CD14-positive monocyte (primary cell): Measurements from ENCODE around the gene MAP2K6. TPM values are rescaled to one million over a fixed set of nuclear protein-coding genes. Genes with fewer than 3 reads are reported as not detected.

Experiments
- DNase-seq, 3 donors: peaks; one replicate each; pipeline ENCODE4 v3.0.0-alpha.2; 2011 to 2022
- H2AFZ ChIP-seq: 2 replicates; pipeline ENCODE4 v1.6.0; 2012; ENCODE audit warnings: mild to moderate bottlenecking, low read depth, low read length, inconsistent platforms; ENCODE audit not compliant: insufficient read depth, poor library complexity, severe bottlenecking
- H3K27ac ChIP-seq, 2 donors: 1 replicate in 1 of 2; 2 replicates in 1 of 2; pipeline ENCODE4 v1.5.1; 2012 to 2013; ENCODE audit warnings: low read length in 2 of 2, control low read depth in 1 of 2, inconsistent platforms in 1 of 2, low read depth in 1 of 2, mild to moderate bottlenecking in 1 of 2
- H3K27me3 ChIP-seq, 2 donors: one replicate each; pipeline versions ENCODE4 v1.6.0 to v1.6.1; 2011 to 2013; ENCODE audit warnings: low read length in 2 of 2; ENCODE audit not compliant: control insufficient read depth in 2 of 2, insufficient read depth in 2 of 2
- H3K36me3 ChIP-seq, 2 donors: replicated peaks in 1 of 2; 1 replicate in 1 of 2; 2 replicates in 1 of 2; pipeline versions ENCODE4 v1.5.1 to v1.6.1; 2012 to 2013; ENCODE audit warnings: low read length in 2 of 2, control low read depth in 1 of 2, inconsistent platforms in 1 of 2, mild to moderate bottlenecking in 1 of 2; ENCODE audit not compliant: insufficient read depth in 2 of 2, control insufficient read depth in 1 of 2
- H3K4me1 ChIP-seq, 2 donors: 1 replicate in 1 of 2; 2 replicates in 1 of 2; pipeline versions ENCODE4 v1.5.1 to v1.6.1; 2012 to 2013; ENCODE audit warnings: low read length in 2 of 2, control low read depth in 1 of 2, inconsistent platforms in 1 of 2, mild to moderate bottlenecking in 1 of 2, moderate library complexity in 1 of 2; ENCODE audit not compliant: insufficient read depth in 2 of 2, control insufficient read depth in 1 of 2
- H3K4me2 ChIP-seq: replicated peaks from 2 replicates; pipeline ENCODE3; 2012; ENCODE audit warnings: low read length, moderate library complexity, mild to moderate bottlenecking; ENCODE audit not compliant: poor library complexity, severe bottlenecking; ENCODE audit errors: extremely low read depth
- H3K4me3 ChIP-seq, 3 experiments: fragments of 200-600 bp in 1 of 3; sonication (generic) in 1 of 3; replicated peaks in 1 of 3; 1 replicate in 2 of 3; 2 replicates in 1 of 3; pipeline ENCODE4 v1.5.1; 2011 to 2013; ENCODE audit warnings: low read length in 3 of 3, mild to moderate bottlenecking in 3 of 3, control low read depth in 2 of 3, low read depth in 2 of 3, inconsistent platforms in 1 of 3, moderate library complexity in 1 of 3
- H3K79me2 ChIP-seq: 2 replicates; pipeline ENCODE4 v1.6.0; 2012; ENCODE audit warnings: mild to moderate bottlenecking, control low read depth, inconsistent platforms, low read length, moderate library complexity; ENCODE audit not compliant: insufficient read depth
- H3K9ac ChIP-seq: 2 replicates; pipeline ENCODE4 v1.6.0; 2017; ENCODE audit warnings: low read length, mild to moderate bottlenecking; ENCODE audit not compliant: insufficient read depth, poor library complexity, severe bottlenecking
- H3K9me3 ChIP-seq, 2 donors: replicated peaks in 1 of 2; 1 replicate in 1 of 2; 2 replicates in 1 of 2; pipeline versions ENCODE4 v1.5.1 to v1.6.1; 2012 to 2013; ENCODE audit warnings: low read length in 2 of 2, control low read depth in 1 of 2; ENCODE audit not compliant: control insufficient read depth in 1 of 2, insufficient read depth in 1 of 2
- H4K20me1 ChIP-seq: 2 replicates; pipeline ENCODE4 v1.6.0; 2012; ENCODE audit warnings: mild to moderate bottlenecking, low read length, control low read depth, moderate library complexity; ENCODE audit not compliant: insufficient read depth
- H3K27ac Mint-ChIP-seq, 7 donors: one replicate each; pipeline ENCODE4 v1.8.0; 2020; ENCODE audit warnings: mild to moderate bottlenecking in 7 of 7, mixed read lengths in 7 of 7, moderate library complexity in 6 of 7, inconsistent platforms in 2 of 7
- H3K27me3 Mint-ChIP-seq, 3 donors: one replicate each; pipeline ENCODE4 v1.8.0; 2021 to 2022; ENCODE audit warnings: low read depth in 3 of 3, mild to moderate bottlenecking in 3 of 3, mixed read lengths in 3 of 3, moderate library complexity in 3 of 3, inconsistent platforms in 1 of 3
- H3K36me3 Mint-ChIP-seq, 2 donors: one replicate each; pipeline ENCODE4 v1.8.0; 2020; ENCODE audit warnings: mixed read lengths in 2 of 2, inconsistent platforms in 1 of 2, mild to moderate bottlenecking in 1 of 2
- H3K4me1 Mint-ChIP-seq: one replicate; pipeline ENCODE4 v1.8.0; 2020; ENCODE audit warnings: mild to moderate bottlenecking, mixed read lengths
- H3K4me3 Mint-ChIP-seq, 2 donors: one replicate each; pipeline ENCODE4 v1.8.0; 2020; ENCODE audit warnings: mild to moderate bottlenecking in 2 of 2, mixed read lengths in 2 of 2, moderate library complexity in 1 of 2
- H3K9me3 Mint-ChIP-seq, 7 donors: one replicate each; pipeline ENCODE4 v1.8.0; 2020 to 2022; ENCODE audit warnings: mixed read lengths in 7 of 7, mild to moderate bottlenecking in 6 of 7, moderate library complexity in 6 of 7, inconsistent platforms in 2 of 7
- WGBS: methylation state at CpG from one replicate; pipeline ENCODE4 v1.1.5; 2013; ENCODE audit warnings: missing lambda C conversion rate; ENCODE audit not compliant: insufficient coverage; 5-methylcytosine and 5-hydroxymethylcytosine counted together
- intact Hi-C, 2 donors: fragments of 100-400 bp; cut with micrococcal nuclease; formaldehyde crosslinking; loops; one replicate each; pipeline versions ENCODE4 v1.15.0 to v1.15.1; 2023
- polyA plus RNA-seq, 3 donors: library from polyadenylated mRNA; depleted of rRNA in 1 of 3; unstranded in 2 of 3; stranded (reverse) in 1 of 3; fragments of 300-500 nt in 2 of 3; fragments of >200 nt in 1 of 3; fragmentation: Illumina TruSeq in 2 of 3; gene quantifications; 1 replicate in 2 of 3; 2 replicates in 1 of 3; pipeline ENCODE4 v1.2.3, GENCODE V29; 2012 to 2021
- TF ChIP-seq, protein P1 (sequence below): fragments of 200-600 bp; IDR thresholded peaks from one replicate; pipeline ENCODE4 v1.8.0; 2022; ENCODE audit warnings: antibody characterized with exemption, mild to moderate bottlenecking

The MAP2K6 gene
- polyA plus RNA-seq, 3 donors: 13.5 to 28.9 (median 18.5) TPM

DNA sequence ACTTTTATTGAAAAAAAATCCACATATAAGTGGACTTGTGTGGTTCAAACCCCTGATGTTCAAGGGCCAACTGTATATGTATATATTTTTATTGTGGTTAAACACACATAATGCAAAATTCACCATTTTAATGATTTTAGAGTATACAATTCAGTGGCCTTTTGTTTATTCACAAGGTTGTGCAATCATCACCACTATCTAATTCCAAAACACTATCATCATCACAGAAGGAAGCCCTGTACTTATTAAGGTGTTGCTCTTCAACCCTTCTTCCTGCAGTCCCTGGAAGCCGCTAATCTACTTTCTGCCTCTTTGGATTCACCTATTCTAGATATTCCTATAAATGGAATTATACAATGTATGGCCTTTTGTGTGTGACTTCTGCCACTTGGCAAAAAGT lies 23.0 kb downstream of the MAP2K6 start:
- Histone ChIP-seq H3K4me3 (no peak overlapping the region), H3K27me3 (no peaks in the 10 kb centered on the region), H3K4me1 (no peaks in the 10 kb centered on the region), H3K79me2 (no peaks in the 10 kb centered on the region), H3K4me2 (no peak overlapping the region), H3K9me3 (peaks cover 0 to 6% of the 10 kb centered on the region in 2 donors), H3K36me3 (no peaks in the 10 kb centered on the region), H3K27ac (no peak overlapping the region), H4K20me1 (no peaks in the 10 kb centered on the region), H2AFZ (no peak overlapping the region), H3K9ac (no peak overlapping the region)
- Mint-ChIP-seq H3K9me3 (peaks cover 0 to 11% (median 8%) of the 10 kb centered on the region in 7 donors), H3K27ac (no peak overlapping the region), H3K4me1 (no peaks in the 10 kb centered on the region), H3K27me3 (no peaks in the 10 kb centered on the region), H3K4me3 (peak overlapping the region in 1 of 2 donors; percentile 10), H3K36me3 (peaks cover 8 to 9% of the 10 kb centered on the region in 2 donors)
- TF ChIP-seq, protein P1, sequence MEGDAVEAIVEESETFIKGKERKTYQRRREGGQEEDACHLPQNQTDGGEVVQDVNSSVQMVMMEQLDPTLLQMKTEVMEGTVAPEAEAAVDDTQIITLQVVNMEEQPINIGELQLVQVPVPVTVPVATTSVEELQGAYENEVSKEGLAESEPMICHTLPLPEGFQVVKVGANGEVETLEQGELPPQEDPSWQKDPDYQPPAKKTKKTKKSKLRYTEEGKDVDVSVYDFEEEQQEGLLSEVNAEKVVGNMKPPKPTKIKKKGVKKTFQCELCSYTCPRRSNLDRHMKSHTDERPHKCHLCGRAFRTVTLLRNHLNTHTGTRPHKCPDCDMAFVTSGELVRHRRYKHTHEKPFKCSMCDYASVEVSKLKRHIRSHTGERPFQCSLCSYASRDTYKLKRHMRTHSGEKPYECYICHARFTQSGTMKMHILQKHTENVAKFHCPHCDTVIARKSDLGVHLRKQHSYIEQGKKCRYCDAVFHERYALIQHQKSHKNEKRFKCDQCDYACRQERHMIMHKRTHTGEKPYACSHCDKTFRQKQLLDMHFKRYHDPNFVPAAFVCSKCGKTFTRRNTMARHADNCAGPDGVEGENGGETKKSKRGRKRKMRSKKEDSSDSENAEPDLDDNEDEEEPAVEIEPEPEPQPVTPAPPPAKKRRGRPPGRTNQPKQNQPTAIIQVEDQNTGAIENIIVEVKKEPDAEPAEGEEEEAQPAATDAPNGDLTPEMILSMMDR: no peak
- intact Hi-C loops: no loop called here
- WGBS: no CpG with 5 or more reads among the region's 1 CpG
- DNase-seq: no peak

DNA sequence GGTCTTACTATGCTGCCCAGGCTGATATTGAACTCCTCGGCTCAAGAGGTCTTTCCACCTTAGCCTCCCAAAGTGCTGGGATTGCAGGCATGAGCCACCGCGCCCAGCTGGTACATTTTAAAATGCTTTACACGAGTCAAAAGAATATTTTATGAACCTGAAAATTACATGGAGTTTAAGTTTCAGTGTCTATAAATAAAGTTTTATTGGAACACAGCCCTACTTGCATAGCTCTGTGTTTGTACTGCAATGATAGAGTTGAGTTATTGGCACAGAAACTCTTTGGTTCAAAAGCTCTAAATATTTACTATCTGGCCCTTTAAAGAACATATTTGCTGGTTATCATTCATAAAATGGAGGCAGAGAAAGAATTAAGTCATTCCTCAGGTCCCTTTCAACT lies 24.3 kb downstream of the MAP2K6 start:
- no peak overlapping the region for H3K4me3 Mint-ChIP-seq

More for the DNA sequence above, 24.3 kb downstream of the MAP2K6 start:
- DNase-seq: no peak
- H3K9ac ChIP-seq: no peak overlapping the region
- H3K36me3 ChIP-seq: no peaks in the 10 kb centered on the region
- no peaks in the 10 kb centered on the region for H3K27me3 Mint-ChIP-seq
- no peaks in the 10 kb centered on the region for H3K79me2 ChIP-seq
- no peak overlapping the region for H2AFZ ChIP-seq
- peaks cover 0 to 6% of the 10 kb centered on the region in 2 donors for H3K9me3 ChIP-seq
- no peaks in the 10 kb centered on the region for H4K20me1 ChIP-seq
- intact Hi-C loops: no loop called here
- TF ChIP-seq, protein P1: no peak
- no peaks in the 10 kb centered on the region for H3K27me3 ChIP-seq
- H3K4me1 Mint-ChIP-seq: no peaks in the 10 kb centered on the region
- no peak overlapping the region for H3K4me2 ChIP-seq
- no peaks in the 10 kb centered on the region for H3K4me1 ChIP-seq
- peaks cover 0 to 11% (median 8%) of the 10 kb centered on the region in 7 donors for H3K9me3 Mint-ChIP-seq
- H3K4me3 ChIP-seq: no peak overlapping the region
- no peak overlapping the region for H3K27ac ChIP-seq
- peaks cover 6 to 8% of the 10 kb centered on the region in 2 donors for H3K36me3 Mint-ChIP-seq
- H3K27ac Mint-ChIP-seq: no peak overlapping the region
- WGBS: 93% methylated on average over 3 of the region's 4 CpGs
